HG02642 (cell line): ENCODE measurements around the gene RPL11.
"Not testable (repeated sequence)": the region's sequence is repeated elsewhere in the genome, so short reads cannot be mapped to it uniquely, and the experiment has no call there.

Experiments
- ATAC-seq: cut with Tn5 transposase; IDR thresholded peaks from one replicate; pipeline ENCODE4 v1.9.1; 2021; ENCODE audit warnings: mild to moderate bottlenecking; ENCODE audit not compliant: unreplicated experiment, poor library complexity

The RPL11 gene

DNA sequence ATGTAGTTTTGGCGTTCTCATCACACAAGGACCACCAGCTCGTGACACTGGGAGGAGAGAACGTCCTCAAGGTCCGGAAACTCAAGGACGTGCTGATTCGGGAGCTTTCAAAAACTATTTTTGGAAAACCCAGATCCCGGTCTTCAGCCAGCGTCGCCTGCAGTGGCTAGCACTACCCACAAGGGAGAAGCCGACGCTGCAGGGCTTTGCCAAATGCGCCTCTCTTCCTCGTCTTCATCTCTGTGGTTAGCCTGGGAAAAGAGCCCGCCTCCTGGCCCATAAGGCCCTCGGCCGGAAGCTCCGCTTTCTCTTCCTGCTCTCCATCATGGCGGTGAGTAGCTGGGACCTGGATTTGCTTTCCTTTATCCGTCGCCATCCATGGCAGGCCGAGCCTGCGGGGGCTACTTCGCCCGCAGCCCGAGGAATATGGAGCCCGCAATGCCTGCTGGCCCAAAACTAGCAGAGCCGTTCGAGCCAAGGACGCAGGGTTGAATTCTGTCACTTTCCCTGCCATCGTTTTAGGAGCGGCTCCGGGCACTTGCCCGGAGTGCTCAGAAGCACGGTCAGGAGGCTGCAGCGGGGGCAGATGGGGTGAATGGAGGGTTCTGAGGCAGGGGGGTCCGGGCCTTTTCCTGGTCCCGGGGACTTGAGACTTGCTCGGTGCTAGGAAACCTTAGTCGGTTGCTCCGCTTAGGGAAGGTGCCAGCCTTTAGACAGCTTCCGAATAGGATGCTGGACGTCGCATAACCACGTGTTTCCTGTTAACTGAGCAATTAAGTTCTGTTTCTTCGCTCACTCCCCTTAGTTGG, at the start of gene RPL11:
Gene RPL11, plus strand, starts transcription at position 308 of the 809 bp plus-strand sequence. Its CDS starts 18 bp downstream, at position 326.
- ATAC-seq = peak; percentile 94

GRCh38 chr1:23643736-23644554, 47.7 kb upstream of the RPL11 start:
- no peak for ATAC-seq

GRCh38 chr1:23644555-23644866, 47.1 kb upstream of the RPL11 start:
- no peak for ATAC-seq

DNA sequence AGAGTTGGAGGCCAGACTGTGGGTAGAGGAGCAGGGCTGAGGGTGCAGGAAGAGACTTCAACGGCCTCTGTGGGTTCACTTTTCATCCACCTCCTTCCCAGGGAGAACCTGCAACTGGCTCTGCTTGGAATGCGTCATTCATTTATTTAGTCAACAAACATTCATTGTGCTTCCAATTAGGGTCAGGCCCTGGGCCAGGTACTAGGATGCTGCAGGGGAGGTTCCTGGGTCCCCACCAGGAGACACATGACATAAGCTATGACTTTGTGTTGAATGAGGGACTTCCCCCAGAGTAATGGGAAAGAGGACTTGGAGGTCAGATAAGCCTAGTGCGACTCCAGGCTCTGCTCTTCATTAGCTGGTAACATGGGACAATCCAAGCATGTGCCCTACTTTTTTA, 46.3 kb upstream of the RPL11 start:
- no peak for ATAC-seq

- no peak for ATAC-seq
These were observed 45.5 kb upstream of the RPL11 start for GRCh38 chr1:23646091-23646490.

DNA sequence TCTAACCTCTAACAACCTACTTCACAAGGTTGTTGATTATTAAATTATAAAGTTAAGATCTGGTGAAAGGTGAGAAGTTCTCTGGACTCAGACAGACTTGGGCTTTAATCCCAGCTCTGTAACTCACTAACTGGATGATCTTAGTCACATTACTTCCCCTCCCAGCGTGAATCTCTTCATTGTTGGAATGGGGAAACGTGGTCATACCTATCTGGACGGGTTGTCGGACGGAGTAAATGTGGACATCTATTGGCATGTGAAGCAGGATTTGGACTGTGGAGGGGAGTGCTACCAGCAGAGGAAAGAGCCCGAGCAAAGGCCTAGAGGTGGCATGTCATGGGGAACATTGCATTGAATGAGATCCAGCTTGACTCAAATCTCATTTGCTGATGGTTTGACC, 45.1 kb upstream of the RPL11 start:
- no peak for ATAC-seq

DNA sequence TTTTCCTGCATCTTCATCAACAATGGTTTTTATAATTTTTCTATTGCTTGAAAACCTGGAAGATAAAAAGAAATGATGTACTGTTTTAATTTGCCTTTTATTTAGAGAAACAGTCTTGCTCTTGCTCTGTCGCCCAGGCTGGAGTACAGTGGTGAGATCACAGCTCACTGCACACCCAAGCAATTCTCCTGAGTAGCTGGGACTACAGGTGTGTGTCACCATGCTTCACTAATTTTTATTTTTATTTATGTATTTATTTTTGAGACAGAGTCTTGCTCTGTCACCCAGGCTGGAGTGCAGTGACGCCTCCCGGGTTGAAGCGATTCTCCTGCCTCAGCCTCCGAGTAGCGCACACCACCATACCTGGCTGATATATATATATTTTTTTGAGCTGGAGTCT, 43.0 kb upstream of the RPL11 start:
- no peak for ATAC-seq

DNA sequence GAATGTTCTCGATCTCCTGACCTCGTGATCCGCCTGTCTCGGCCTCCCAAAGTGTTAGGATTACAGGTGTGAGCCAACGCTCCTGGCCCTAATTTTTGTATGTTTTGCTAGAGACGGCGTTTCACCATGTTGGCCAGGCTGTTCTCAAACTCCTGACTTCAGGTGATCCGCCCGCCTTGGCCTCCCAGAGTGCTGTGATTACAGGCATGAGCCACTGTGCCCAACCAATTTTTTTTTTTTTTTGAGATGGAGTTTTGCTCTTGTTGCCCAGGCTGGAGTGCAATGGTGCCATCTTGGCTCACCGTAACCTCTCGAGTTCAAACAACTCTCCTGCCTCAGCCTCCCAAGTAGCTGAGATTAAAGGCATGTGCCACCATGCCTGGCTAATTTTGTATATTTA, 42.4 kb upstream of the RPL11 start:
- not testable (repeated sequence) for ATAC-seq

GRCh38 chr1:23650344-23650990, 41.1 kb upstream of the RPL11 start:
- ATAC-seq = no peak

DNA sequence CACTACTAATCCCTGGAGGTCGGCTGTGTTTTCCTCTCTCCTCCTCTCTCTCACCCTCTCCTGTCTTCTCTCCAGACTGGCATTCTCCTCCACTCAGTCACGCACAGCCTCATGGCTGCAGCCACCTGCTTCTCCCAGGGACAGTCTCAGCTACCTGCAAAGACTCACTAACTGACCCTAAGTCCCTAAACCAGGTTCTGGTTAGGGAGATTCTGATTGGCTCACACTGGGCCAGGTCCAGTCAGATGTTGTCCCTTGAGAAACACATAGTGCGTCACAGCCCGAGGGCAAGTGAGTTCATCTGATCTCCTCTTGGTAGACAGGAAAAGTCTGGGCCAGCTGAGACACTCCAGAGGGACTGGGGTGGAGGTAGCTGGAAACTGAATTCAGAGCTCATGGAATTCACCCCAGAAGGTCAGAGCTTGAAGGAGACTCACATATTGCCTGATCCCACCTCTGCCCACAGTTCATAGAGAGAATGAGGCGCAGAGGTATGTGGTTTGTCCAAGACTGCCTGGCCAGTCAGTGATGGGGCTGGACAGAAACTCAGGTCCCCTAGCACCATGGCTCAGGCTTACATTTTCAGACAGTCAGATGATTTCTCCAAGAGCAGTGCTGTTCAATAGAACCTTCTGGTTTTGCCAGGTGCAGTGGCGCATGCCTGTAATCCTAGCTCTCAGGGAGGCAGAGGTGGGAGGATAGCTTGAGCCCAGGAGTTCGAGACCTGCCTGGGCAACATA, 40.4 kb upstream of the RPL11 start:
- ATAC-seq = no peak

DNA sequence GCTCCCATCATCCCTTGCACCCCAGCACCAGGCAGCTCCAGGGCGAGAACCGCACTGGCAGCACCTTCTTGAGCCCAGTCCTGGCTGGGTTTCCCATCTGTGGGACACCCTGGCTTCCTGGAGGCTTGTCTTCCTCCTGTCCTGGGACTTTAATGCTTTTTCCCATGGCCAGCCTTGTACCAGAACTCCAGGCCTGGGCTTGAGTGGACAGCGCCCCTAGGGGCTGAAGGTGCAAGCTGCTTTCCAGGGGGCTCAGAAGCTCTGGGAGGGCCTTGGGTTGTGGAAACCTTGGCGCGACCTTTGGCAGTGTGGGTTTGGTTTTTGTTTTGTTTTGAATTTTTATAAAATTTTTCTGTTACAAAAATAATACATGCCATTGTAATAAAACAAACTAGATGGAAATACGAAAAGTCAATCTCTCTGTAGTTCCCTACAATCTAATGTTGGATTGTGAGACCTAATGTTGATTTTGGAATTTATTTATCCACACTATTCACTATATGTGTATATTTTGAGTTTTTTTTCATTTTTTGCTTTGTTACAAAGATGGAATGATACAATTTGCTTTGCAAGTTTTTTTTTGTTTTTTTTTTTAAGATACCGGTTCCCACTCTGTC, 33.8 kb upstream of the RPL11 start:
- no peak for ATAC-seq

- ATAC-seq = no peak
These were observed 30.9 kb upstream of the RPL11 start for GRCh38 chr1:23660671-23661070.

- no peak for ATAC-seq
These were observed 29.7 kb upstream of the RPL11 start for GRCh38 chr1:23661887-23662286.

GRCh38 chr1:23664837-23665795, 26.5 kb upstream of the RPL11 start:
- no peak for ATAC-seq

GRCh38 chr1:23667411-23667810, 24.2 kb upstream of the RPL11 start:
- ATAC-seq = no peak

- no peak for ATAC-seq
These were observed 20.9 kb upstream of the RPL11 start for GRCh38 chr1:23670709-23671108.

GRCh38 chr1:23673086-23673813, 18.4 kb upstream of the RPL11 start:
- no peak for ATAC-seq

GRCh38 chr1:23679815-23680214, 11.8 kb upstream of the RPL11 start:
- ATAC-seq = no peak
